SK-N-SH (cell line): ENCODE measurements around the gene PSKH1. TPM values are rescaled to one million over a fixed set of nuclear protein-coding genes. Genes with fewer than 3 reads are reported as not detected.

Source experiments
- CTCF ChIA-PET: fragments of 300-600, 350-600 bp; formaldehyde crosslinking; extraction: SDS; loops from one replicate; lab custom pipeline; 2021; lab: Yijun Ruan, JAX
- POLR2A ChIA-PET: fragments of 350-600 bp; sonication (Branson Sonifier 250); formaldehyde crosslinking; extraction: SDS; loops from one replicate; lab custom pipeline; 2020; ENCODE audit warnings: antibody characterized with exemption, inconsistent platforms; lab: Yijun Ruan, JAX
- DNase-seq: peaks from one replicate; pipeline ENCODE4 v3.0.0; 2012
- H2AFZ ChIP-seq: fragments of 200-600 bp; sonication (generic); 2 replicates; pipeline ENCODE4 v1.8.1; 2016; ENCODE audit warnings: antibody characterized with exemption, mild to moderate bottlenecking, low read depth
- H3F3A ChIP-seq: fragments of 200-600 bp; sonication (generic); replicated peaks from 2 replicates; pipeline ENCODE3; 2016; ENCODE audit warnings: antibody characterized with exemption, mild to moderate bottlenecking; ENCODE audit not compliant: insufficient read depth
- H3K27ac ChIP-seq, 2 experiments: fragments of 200-500 bp in 1 of 2; fragments of 200-600 bp in 1 of 2; sonication (Bioruptor generic) in 1 of 2; sonication (generic), shearing (Covaris generic) in 1 of 2; 2 replicates each; pipeline versions ENCODE4 v1.5.1 to v1.6.1; 2014 to 2016; ENCODE audit warnings: low read depth in 2 of 2, inconsistent platforms in 1 of 2, low read length in 1 of 2, mild to moderate bottlenecking in 1 of 2, mixed read lengths in 1 of 2
- H3K27me3 ChIP-seq: fragments of 200-600 bp; sonication (generic), shearing (Covaris generic); 2 replicates; pipeline ENCODE4 v1.6.1; 2016; ENCODE audit warnings: mixed run types; ENCODE audit not compliant: insufficient read depth
- H3K36me3 ChIP-seq, 2 experiments: fragments of 200-500 bp in 1 of 2; fragments of 200-600 bp in 1 of 2; sonication (Bioruptor generic) in 1 of 2; sonication (generic) in 1 of 2; replicated peaks in 1 of 2; 2 replicates each; pipeline versions ENCODE3 to v1.5.1; 2014 to 2016; ENCODE audit warnings: low read length in 1 of 2, mild to moderate bottlenecking in 1 of 2; ENCODE audit not compliant: insufficient read depth in 2 of 2, control insufficient read depth in 1 of 2
- H3K4me1 ChIP-seq, 2 experiments: fragments of 200-500 bp in 1 of 2; fragments of 200-600 bp in 1 of 2; sonication (Bioruptor generic) in 1 of 2; sonication (generic), shearing (Covaris generic) in 1 of 2; 2 replicates each; pipeline versions ENCODE4 v1.5.1 to v1.6.1; 2014 to 2016; ENCODE audit warnings: low read depth in 1 of 2, low read length in 1 of 2, mixed run types in 1 of 2; ENCODE audit not compliant: insufficient read depth in 2 of 2, control insufficient read depth in 1 of 2
- H3K4me2 ChIP-seq: fragments of 200-600 bp; sonication (generic), shearing (Covaris generic); 2 replicates; pipeline ENCODE4 v1.6.1; 2017; ENCODE audit warnings: mixed run types
- H3K4me3 ChIP-seq, 2 experiments: fragments of 200-500 bp in 1 of 2; fragments of 200-600 bp in 1 of 2; sonication (Bioruptor generic) in 1 of 2; sonication (generic), shearing (Covaris generic) in 1 of 2; 2 replicates each; pipeline versions ENCODE4 v1.5.1 to v1.8.1; 2014 to 2016; ENCODE audit warnings: low read depth in 2 of 2, inconsistent platforms in 1 of 2, low read length in 1 of 2, mild to moderate bottlenecking in 1 of 2, mixed read lengths in 1 of 2, moderate library complexity in 1 of 2
- H3K79me2 ChIP-seq: fragments of 200-600 bp; sonication (generic); 2 replicates; pipeline ENCODE4 v1.8.1; 2017; ENCODE audit warnings: mild to moderate bottlenecking; ENCODE audit not compliant: insufficient read depth
- H3K9ac ChIP-seq: fragments of 200-600 bp; sonication (generic); 2 replicates; pipeline ENCODE4 v1.6.1; 2017; ENCODE audit warnings: mixed run types
- H3K9me2 ChIP-seq: fragments of 200-600 bp; sonication (generic); 2 replicates; pipeline ENCODE4 v1.6.1; 2017; ENCODE audit warnings: mixed run types
- H3K9me3 ChIP-seq: fragments of 200-600 bp; sonication (generic); 2 replicates; pipeline ENCODE4 v1.6.1; 2017; ENCODE audit warnings: mixed run types, mild to moderate bottlenecking, moderate library complexity
- H4K20me1 ChIP-seq: fragments of 200-600 bp; sonication (generic); 2 replicates; pipeline ENCODE4 v1.6.1; 2017; ENCODE audit warnings: mild to moderate bottlenecking, mixed run types; ENCODE audit not compliant: insufficient read depth
- ELF1 ChIP-seq: IDR thresholded peaks from 2 replicates; pipeline ENCODE4 v1.4.0; 2012
- FOSL2 ChIP-seq: IDR thresholded peaks from 2 replicates; pipeline ENCODE4 v1.4.0; 2012; ENCODE audit warnings: low read depth, mild to moderate bottlenecking, moderate library complexity, borderline replicate concordance
- JUND ChIP-seq: IDR thresholded peaks from 2 replicates; pipeline ENCODE4 v1.4.0; 2012
- RAD21 ChIP-seq: IDR thresholded peaks from 2 replicates; pipeline ENCODE4 v1.6.1; 2012; ENCODE audit warnings: mild to moderate bottlenecking, low read length
- SIN3A ChIP-seq: IDR thresholded peaks from 2 replicates; pipeline ENCODE4 v1.6.1; 2012; ENCODE audit warnings: low read depth, mild to moderate bottlenecking, low read length, moderate library complexity, borderline replicate concordance
- TCF12 ChIP-seq: IDR thresholded peaks from 2 replicates; pipeline ENCODE4 v1.4.0; 2012
- TEAD4 ChIP-seq: IDR thresholded peaks from 2 replicates; pipeline ENCODE4 v1.4.0; 2012; ENCODE audit warnings: mild to moderate bottlenecking, borderline replicate concordance; ENCODE audit not compliant: insufficient read depth
- WGBS: methylation state at CpG from one replicate; pipeline ENCODE4 v1.1.6; 2017; ENCODE audit warnings: low lambda C conversion rate; 5-methylcytosine and 5-hydroxymethylcytosine counted together
- polyA plus RNA-seq, 3 experiments: library from polyadenylated mRNA; depleted of rRNA; stranded (reverse); fragments of >200 nt; gene quantifications; 2 replicates each; pipeline ENCODE4 v1.2.3, GENCODE V29; 2012
- TF ChIP-seq, protein P1 (sequence below): IDR thresholded peaks from 2 replicates; pipeline ENCODE4 v1.6.1; 2012; ENCODE audit warnings: mild to moderate bottlenecking, low read depth, low read length, moderate library complexity

PSKH1 gene
- polyA plus RNA-seq, 1 of the 3 experiments (the other 2 are of a cell fraction): 30.1 TPM

DNA sequence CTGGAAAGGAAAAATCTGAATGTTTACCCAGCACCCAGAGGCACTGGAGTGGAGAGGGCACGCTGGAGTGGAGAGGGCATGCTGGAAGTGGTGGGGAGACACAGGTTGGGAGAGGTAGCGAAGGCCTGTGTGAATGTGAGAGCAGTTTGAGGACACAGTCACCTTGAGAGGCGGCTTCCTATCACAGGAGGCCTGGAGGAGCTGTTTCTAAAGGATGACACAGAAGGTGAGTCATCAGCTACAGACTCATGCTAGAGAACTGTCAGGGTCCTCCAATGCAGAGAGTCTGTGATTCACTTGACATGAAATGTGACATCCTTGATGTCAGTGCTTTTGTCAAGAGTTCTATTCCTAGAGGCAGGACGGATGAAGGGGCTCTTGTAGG is 24.8 kb downstream of the PSKH1 start (continued):
- TF ChIP-seq FOSL2 (peak; percentile 93), SIN3A (no peak), ELF1 (no peak), TCF12 (no peak; the same call in 1 of the 2 replicates), JUND (peak; percentile 85; the same call in 1 of the 2 replicates)
- TF ChIP-seq, protein P1, sequence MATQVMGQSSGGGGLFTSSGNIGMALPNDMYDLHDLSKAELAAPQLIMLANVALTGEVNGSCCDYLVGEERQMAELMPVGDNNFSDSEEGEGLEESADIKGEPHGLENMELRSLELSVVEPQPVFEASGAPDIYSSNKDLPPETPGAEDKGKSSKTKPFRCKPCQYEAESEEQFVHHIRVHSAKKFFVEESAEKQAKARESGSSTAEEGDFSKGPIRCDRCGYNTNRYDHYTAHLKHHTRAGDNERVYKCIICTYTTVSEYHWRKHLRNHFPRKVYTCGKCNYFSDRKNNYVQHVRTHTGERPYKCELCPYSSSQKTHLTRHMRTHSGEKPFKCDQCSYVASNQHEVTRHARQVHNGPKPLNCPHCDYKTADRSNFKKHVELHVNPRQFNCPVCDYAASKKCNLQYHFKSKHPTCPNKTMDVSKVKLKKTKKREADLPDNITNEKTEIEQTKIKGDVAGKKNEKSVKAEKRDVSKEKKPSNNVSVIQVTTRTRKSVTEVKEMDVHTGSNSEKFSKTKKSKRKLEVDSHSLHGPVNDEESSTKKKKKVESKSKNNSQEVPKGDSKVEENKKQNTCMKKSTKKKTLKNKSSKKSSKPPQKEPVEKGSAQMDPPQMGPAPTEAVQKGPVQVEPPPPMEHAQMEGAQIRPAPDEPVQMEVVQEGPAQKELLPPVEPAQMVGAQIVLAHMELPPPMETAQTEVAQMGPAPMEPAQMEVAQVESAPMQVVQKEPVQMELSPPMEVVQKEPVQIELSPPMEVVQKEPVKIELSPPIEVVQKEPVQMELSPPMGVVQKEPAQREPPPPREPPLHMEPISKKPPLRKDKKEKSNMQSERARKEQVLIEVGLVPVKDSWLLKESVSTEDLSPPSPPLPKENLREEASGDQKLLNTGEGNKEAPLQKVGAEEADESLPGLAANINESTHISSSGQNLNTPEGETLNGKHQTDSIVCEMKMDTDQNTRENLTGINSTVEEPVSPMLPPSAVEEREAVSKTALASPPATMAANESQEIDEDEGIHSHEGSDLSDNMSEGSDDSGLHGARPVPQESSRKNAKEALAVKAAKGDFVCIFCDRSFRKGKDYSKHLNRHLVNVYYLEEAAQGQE: no peak
- TF ChIP-seq, all 33 proteins: peak for 4

DNA sequence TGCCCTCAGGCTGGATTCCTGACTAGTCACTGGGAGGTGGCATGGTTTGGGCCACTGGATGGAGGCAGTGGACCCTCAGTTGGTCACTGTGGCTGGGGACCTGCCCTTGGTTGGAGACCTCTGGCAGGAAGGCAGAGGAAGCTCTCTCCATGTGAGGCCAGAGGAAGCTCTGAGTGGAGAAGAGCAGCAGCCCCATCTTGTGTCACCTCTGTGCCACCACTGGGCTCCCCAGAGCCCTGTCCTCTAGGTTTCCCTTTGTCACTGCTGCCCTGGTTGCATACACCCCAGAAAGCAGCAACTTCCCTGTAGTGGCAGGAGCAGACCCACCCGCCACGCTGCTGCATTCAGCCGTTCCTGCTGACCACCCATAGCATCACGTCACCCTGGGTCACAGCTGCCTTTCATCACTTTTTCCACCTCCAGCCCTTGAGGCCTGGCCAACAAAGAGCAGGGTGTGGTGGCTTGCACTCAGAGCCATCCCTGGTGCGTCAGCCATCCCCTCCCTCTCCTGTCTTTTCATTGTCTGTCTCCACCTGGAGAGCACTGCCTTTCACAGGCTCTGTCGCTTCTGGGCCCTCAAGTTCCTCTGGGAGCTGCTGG is 26.7 kb downstream of the PSKH1 start:
- DNase-seq: no peak
- 100% methylated on average over 6 of the region's 6 CpGs for WGBS
- CTCF ChIA-PET: interaction anchor here (0.7 to 28.1 kb wide), 6 partner anchors 9 to 103 kb away, joined by 3 to 564 read pairs (median 6); partner anchors contain the start of genes EDC4, NRN1L and PSKH1

More for the DNA sequence above, 26.7 kb downstream of the PSKH1 start:
- H3K4me2 ChIP-seq: no peak overlapping the region
- H3K4me3 ChIP-seq: no peak overlapping the region
- H3K27ac ChIP-seq: peak overlapping the region in 1 of 2 experiments; percentile 7; a peak in 1 of 4 replicates
- no peaks in the 10 kb centered on the region for H3K9me3 ChIP-seq
- POLR2A ChIA-PET: no interaction called here
- H3F3A ChIP-seq: peaks cover 24% of the 10 kb centered on the region
- peak; percentile 47 for TF ChIP-seq RAD21
- no peak for TF ChIP-seq TEAD4
- TF ChIP-seq, protein P1: no peak
- no peaks in the 10 kb centered on the region for H3K27me3 ChIP-seq
- no peak overlapping the region for H3K9ac ChIP-seq
- H3K9me2 ChIP-seq: no peaks in the 10 kb centered on the region
- H2AFZ ChIP-seq: no peak overlapping the region
- H4K20me1 ChIP-seq: peaks cover 47% of the 10 kb centered on the region
- peaks cover 0 to 15% of the 10 kb centered on the region in 2 experiments for H3K36me3 ChIP-seq
- H3K4me1 ChIP-seq: peaks cover 14 to 66% of the 10 kb centered on the region in 2 experiments; a peak in 3 of 4 replicates
- peaks cover 46% of the 10 kb centered on the region for H3K79me2 ChIP-seq
